NCI-H748 treated with DMSO at 0.1 percent for 48 hours (cell line): ENCODE results near the gene SYNE1.

Experiments used
- DNase-seq: peaks from one replicate; lab custom pipeline; 2025; lab: John Stamatoyannopoulos, UW

Gene SYNE1

DNA sequence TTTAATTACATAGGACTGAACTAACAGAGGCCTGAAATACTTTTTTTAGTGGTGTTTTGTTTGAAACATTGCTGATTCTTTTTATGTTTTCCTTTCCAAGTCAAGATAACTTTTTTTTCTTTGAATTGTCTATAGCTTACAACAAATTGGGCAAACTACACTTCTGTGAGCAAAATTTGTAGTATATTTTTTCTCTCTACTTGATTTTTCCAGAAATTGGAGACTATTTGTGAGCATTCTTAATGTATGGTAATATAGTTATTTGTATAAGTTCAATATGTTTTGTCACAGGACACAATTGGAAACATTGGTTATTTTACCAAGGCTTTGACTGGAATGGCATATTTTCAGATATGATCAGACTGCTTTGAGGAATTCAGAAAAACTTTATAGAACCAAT is 216.5 kb downstream of the SYNE1 start:
- DNase-seq: no peak

DNA sequence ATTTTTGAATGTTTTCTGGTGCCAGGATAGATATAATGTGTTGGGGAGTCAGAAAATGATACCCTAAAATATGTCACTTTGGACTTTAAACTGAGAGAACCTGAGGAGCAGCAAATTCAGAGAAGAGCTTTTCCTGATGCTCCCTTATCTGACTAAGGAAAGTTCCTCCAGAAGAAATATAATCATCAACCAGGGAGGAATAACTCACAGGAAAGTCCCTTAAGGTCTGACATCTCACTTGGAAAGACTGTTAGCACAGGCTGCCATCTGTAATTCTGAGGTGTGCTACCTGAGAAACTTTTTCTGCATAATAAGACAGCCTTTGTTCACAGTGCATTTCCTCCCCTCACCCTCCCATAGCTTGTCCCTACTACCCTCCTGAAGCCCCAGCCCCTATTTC is 218.6 kb downstream of the SYNE1 start:
- no peak for DNase-seq

DNA sequence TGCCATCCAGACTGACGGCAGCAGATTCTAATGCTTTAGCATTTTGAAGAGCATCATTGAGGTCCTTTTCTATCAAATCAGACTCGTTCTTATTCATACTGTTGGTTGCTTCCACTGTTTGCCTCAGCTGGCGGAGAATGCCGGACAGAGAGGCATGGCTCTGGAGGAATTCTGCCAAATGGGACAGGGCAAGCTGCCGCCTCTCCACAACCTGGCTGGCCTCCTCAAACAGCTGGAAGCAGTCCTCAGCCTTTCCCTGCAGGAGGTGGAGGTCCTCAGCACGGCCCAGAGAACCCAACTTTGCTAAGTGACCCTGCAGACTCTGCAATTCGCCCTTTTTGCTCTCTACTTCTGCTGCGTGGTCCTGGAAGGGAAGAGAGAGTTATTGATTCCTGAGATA is 220.5 kb downstream of the SYNE1 start:
- no peak for DNase-seq

DNA sequence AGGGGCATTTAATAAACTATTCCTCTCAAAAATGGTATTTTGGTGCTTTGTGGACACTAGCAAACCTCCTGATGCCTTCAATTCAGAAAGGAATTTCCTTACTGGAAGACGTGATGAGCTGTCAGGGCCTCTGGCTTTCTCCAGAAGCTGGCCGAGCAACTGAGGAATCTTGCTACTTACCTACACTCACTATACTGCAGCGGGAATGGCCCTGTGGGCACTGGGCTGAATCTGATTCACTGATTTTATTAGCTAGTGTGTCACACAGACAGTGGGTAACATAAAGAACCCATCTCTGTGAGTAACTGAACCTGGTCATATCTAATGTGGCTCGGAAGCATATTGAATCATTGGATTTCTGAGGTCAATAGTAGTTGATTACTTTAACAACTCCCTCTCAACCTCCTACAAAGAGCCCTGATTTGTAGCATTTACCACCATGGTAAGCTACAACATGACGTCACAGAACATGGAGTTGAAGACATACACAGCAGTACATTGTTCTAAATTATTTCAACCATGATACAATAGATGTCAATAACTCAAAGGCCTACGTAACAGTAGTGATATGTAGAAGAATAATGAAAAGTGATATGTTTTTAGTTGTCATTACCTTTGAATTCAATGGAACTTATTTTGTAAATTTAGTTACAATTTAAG is 232.1 kb downstream of the SYNE1 start:
- DNase-seq: no peak

DNA sequence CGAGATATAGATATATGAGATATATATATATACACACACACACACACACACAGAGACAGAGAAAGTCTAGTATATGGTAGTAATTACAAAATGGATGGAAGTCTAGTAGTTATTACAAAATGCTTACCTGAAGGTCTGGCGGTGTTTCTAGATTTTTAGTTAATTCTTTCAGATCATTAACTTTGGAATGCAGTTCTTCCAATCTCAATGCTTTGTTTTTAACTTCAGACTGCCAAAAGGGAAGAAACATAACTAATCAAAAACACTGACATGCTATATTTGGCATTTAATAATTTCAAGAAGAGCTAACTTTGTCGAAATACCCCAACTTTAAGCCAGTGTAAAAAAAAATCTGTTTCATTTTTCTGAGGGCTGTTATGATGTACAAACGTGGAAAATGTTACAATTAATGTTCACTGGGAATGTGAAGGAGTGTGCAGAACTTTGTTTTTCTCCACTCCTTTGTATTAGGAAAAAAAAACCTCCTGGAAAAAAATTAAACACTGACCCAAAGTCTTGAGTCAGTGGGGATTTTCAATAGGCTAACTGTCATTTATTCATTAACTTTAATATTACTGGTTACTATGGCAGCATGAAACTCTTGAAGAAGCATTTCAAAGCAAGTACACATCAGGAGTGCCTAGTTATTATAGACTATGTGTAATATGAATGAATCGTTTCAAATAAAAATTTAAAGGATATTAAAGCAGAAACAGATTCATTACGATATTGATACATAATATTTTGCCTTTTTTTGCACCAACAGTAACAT is 232.9 kb downstream of the SYNE1 start:
- DNase-seq: no peak

DNA sequence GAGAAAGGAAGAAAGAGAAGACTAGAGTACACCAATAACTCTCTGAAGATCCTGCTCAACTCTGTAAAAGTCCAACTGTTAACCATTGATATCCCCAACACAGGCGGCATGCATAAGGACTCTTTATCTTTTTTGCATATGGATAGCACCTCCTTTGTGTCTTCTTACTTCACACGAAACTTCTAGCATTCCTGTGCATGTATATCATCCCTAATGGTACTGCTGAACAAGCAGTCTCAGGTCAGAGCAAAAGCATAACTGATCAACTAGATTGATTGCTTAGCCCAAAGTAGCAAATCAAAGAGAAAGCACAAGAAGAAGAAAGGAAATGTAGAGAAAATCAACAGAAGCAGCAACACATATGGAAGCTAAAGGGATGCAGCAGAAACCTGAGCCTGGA is 234.4 kb downstream of the SYNE1 start:
- no peak for DNase-seq

DNA sequence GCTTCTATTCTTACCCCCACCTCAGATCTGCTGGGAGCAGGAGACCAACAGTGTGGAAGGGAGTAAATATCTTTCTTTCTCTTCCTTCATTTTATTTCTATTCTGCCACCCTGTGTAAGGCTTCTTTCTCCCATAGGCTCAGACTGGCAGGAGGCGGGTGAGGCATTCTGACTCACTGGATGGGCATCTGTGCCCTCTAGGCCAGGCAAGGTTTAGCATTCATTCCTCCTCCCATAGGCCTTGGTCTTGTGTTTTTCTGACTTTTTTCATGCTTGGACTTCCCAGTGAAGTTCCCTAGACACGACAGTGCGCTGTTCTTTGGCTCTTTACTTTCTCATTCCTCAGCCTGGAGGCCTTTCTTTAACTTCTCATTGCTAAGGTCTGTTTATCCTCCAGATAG is 235.2 kb downstream of the SYNE1 start:
- no peak for DNase-seq

DNA sequence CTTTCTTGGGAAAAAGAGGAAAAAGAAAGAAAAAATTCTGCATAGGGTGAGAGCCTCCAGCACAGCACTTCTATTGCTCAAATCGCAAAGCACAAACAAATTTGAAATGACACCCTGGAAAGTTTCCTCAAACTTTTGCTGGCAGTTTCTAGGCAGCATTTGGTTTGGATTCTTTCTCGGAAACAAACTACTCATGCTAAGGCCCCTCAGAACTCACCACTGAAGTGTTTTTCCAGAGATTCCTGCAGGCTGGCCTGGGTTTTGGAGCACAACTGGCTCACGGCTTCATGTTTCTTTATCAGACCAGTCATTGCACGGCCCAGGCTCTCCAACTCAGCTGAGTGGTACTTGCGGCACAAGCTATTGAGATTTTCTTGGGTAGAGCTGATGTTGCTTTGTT is 237.8 kb downstream of the SYNE1 start:
- DNase-seq: no peak

DNA sequence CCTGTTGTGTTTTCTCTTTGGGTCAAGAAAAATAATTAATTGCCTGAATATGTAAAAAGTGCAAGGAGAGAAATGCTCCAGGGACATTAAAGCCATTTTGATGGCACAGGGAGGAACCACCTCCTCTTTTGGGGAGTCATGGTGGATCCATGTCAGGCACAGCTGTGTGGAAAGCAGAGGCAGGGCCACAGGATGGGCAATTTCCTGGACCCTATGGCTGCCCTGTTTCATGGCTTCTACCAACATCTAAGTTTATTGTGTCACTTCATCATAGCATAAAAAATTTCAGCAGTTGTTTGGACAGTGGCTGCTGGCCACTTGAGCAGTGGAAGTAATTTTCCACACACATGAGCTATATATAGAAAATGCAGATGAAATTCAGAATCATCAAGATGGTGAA is 238.2 kb downstream of the SYNE1 start:
- DNase-seq: no peak

DNA sequence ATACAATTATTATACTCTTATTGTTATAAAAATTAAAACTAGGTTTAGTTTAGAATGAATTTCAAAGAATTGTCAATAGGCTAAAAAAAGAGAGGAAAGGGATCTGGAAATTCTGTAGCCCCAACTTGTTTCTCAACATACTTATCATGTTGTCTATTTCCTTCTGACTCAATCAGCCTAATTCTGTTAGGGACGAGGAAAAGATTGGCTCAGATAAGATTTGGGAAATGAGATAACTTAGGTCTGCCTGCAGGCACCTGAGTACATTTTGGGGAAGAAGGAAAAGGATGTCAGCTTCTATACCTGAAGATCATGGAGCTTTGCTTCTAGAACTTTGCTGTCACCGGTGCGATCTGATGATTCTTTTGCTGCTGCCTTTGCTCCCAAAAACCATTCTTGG is 238.8 kb downstream of the SYNE1 start:
- DNase-seq: no peak

DNA sequence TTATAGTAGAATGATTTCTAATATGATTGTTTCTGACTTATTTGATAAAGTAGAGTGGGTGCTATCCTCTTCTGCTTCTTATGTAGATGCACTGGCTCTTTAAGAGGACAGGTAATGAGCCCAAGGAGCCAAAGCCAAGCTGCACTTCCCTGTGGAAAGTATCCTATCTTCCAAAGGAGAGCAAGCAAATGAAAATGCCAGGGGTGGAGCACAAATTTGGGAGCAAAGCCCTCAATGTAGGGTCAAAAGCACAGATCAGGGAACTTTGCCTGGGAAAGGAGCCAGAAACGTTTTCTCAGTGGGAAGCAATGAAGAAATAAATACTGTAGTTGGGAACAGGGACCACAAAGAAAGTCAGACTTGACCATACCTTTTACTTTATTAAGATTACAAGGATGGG is 242.9 kb downstream of the SYNE1 start:
- DNase-seq: no peak

DNA sequence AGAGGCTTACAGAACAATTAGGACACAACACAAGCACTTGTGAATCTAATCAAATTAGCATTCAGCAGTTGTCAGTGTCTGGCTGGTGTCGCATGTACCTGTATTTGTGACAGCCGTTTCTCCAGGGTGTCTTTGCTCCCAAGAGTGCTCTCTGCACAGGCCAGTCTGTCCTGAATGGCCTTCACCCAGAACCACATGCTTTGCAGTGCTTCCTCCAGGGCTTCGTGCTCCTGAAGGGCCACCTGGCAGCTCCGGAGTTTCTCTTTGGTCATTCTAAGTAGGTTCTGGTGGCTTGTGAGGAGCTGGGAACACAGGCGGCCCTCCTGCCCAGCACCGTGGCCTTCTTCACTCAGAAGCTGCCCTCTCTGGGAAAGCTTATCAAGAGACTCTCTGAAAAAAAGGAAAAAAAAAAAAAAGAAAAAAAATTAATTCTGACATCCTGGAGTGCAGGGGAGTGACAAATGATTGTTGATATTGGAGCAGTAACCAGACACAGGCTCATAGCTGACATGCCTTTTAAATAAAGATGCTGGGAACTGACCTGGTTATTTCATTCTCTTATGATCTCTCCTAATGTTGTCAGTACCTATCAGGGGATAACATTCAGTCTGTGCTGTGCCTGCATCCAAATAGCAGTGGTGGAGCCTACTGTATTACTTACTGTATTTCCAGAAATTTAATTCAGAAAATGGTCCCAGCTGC is 245.8 kb downstream of the SYNE1 start:
- DNase-seq: no peak

DNA sequence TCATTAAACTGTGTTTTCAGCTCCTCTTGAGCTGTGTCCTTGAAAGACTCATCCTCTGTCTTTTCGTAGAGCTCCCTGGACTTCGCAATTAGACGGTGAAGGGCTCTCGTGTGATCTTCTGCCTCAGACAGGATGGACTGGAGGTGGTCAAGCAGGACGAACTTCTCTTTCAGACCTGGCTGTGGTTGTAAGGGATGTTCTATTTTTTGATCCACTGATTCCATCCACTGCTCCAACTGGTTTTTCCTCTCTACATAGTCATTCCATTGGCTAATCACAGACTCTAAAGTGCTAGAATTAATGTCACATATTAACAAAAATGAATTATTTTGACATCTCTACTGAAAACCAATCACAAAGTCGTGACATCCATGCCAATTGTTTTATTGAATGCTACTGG is 250.1 kb downstream of the SYNE1 start:
- DNase-seq: no peak

DNA sequence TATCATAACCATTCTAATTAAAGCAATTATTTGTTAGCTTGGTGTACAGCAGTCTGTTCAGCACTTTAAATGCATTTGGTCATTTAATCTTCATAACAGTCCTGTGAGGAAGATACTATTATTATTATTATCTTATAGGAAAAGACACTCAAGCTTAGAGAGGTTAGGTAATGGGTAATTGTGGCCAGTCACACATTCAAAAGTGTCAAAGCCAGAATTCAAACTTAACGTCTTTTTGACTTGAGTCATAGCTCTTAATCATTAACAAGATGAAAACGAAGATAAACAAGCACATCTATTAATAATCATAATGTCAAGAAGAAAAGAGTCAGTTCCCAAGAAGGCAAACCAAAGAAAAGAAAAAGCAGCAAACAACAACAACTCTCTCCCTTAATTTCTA is 251.0 kb downstream of the SYNE1 start:
- no peak for DNase-seq

DNA sequence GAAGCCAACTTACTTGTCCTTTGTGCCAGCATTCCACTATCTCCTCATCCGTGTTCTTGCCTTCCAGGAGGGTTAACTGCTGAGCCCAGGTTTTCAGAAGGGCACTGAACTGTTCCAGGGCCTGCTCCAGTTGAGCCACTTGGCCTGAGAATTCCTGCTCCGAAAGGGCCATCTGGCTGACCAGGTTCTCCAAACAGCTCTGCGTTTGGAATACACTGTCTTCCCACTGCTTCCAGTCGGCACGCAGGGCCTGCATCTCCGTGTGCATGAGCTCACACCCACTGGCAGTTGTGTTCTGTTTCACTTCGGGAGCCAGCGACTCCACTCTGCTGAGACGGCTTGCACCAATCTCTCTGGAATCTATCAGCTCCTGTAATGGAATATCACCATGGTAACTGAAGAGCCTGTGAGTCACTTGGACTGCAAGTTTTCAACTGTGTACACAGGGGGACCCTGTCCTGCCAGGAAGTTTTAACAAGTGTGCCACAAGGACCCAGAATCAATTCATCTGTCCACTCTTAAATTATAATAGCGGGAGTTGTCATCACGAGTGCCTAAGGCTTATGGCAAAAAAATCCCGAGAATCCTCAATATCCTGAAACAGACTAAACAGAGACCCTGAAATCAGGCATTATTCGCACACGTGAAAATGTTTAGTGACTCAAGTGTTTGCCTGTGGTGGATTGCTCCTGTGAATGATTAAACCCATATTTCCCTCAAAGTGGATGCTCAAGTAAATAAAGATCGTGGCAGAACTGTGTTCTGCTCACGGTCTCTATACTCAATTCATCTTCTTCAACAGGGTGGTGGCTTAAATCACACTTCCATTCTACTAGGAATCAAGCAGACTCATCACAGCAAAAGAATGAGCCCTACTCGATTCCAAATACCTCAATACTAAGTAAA is 255.9 kb downstream of the SYNE1 start:
- DNase-seq: no peak

DNA sequence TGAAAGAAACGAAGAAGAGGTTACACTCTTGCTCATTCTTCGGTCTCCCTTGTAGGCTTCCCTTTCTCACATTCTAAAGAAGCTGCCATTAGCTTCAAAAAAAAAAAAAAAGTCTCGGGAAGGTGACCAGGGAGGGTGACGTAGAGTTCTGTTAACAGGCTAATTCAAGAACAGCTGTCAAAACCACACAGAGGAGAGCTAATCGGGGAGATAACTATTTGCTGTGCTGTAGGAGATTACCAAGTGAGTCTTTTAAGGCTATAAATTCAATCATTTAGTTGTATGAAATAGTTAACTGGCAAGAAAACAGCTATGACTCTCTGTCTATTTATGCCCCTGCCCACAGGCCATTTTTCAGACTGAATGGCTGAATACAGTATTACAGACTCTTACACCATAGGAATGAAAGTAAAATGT is 256.8 kb downstream of the SYNE1 start:
- no peak for DNase-seq

DNA sequence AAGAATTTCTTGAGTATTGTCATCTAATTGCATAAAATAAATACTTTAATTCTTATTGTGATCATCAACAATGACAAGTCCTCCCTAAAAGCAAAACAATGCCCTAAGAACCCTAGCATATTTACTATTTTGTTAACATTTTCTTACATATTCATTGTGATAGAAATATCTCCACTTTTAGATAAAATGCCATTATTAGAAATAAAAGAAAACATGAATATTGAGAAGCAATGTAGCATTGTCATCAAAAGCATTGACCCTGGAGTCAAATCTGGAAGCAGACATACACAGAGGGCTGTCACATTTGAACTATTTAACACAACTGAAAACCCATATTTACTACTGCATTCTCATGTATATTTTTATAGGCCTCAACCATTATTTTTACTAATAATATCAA is 257.7 kb downstream of the SYNE1 start:
- no peak for DNase-seq

DNA sequence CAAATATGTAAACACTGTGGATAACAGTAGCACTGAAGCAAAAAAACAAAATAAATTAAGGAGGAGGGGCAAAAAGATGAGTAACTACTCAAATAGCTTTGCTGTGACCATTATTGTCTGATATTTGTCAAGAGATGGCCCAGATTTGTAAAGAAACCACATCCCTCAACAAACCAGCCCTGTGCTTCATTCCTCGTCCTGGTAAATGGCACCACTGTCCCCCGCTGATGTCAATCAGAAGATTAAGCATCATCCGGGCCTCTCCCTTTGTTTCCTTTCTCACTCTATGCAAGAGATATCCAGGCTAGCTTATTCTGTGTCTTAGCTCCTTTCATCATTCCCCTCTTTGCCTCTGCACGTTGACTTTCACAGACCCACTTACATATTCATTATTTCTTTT is 259.0 kb downstream of the SYNE1 start:
- DNase-seq: no peak

DNA sequence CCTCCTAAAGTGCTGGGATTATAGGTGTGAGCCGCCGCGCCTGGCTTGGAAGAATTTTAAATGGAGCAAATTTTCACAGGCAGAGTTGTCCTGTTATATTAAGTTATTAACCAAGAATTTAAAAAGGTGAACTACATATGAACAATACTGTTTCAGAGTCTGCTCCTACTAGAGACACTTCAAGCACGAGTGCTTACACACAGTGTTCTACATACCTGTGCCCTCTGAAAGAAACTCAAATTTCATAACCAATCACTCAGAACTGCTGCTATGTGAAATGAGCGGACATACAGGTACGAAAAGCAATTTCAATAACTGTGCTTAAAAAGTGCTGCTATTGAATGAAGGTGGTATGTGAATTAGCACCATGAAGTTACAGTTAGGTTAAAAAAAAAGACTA is 262.0 kb downstream of the SYNE1 start:
- DNase-seq: no peak

DNA sequence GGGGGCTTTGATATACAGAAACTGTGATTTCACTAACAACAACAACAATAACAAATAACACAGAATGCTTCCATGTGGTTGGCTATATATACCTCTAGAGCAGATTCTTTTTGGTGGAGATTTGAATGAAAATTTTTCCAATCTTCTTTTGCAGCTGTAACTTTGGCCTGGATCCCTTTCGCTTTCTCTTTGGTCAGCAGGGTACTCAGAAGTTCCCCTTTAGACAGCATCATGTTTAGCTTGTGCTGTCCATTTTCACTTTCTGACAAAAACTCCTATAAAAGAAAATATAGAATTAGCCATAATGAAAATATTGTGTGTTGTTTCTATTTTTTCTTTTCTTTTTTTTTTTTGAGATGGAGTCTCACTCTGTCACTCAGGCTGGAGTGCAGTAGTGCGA is 264.2 kb downstream of the SYNE1 start:
- no peak for DNase-seq

DNA sequence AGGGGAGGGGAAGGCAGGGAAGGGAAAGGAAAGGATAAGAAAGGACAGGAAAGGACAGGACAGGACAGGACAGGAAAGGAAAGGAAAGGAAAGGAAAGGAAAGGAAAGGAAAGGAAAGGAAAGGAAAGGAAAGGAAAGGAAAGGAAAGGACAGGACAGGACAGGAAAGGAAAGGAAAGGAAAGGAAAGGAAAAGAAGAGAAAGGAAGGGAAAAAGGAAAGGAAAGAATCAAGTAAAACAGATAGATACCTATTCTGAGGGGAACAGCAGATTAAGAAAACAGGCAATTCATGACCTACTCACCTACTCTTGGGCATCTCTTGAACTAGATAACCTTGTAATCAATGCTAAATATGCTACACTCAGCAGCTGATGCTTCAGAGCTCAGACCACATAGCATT is 265.4 kb downstream of the SYNE1 start:
- no peak for DNase-seq
